DMS79 (cell line): Measurements from ENCODE around the gene GLCCI1.
"Not testable (repeated sequence)": the region's sequence is repeated elsewhere in the genome, so short reads cannot be mapped to it uniquely, and the experiment has no call there.

Experiments used
- DNase-seq: peaks from one replicate; lab custom pipeline; 2025; lab: John Stamatoyannopoulos, UW

The GLCCI1 gene

DNA sequence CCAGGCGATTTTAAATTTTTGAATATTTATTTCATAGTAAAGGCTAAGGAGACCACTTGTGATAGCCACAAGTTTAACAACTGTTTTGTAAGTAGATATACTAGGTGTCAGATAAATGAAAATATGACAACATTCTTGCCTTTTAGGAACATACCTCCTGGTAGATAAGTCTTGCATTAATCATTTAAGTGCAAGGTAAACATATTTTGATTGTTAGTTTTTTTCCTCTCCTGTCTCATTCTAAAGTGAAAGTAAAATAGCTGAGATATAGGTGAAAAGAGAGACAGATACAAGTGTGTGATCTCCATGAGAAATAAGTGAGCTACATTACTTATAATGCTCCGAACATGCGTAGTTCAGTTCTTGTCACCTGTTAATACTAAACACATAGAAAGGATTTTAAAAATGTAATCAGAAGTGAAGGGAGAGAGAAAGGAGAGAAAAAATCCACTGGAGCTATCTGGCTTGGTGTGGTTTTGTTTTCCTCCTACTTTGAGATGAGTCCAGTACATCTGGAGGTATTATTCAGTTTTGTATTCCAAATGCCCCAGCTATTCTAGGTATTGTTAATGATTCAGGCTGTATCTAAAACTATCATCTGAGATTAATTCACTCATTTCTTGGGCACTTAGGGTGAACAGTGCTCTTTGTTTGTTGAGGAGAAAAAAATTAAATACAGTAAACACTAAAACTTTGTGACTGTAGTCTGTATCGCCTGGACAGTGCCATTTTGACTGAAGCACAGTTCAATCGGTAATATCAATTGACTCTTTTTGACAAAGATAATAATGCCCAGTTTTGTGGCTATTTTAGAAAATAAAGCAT, 21.2 kb downstream of the GLCCI1 start:
- DNase-seq, result no peak

DNA sequence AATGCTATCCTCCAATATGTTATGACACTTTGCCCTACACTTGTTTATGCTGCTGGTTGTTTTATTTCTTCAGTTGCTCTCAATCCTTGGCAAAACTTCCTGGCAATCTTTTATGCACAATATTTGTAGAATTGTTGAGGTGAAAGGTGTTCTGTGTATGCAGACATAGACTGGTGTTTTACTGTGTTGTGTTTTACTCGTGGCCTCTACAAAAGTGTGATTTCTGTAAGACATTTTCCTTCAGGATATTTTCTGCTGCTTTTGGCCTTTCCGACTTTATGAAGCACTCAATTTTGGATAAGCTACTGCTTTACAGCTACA, 21.8 kb downstream of the GLCCI1 start:
- no peak for DNase-seq

DNA sequence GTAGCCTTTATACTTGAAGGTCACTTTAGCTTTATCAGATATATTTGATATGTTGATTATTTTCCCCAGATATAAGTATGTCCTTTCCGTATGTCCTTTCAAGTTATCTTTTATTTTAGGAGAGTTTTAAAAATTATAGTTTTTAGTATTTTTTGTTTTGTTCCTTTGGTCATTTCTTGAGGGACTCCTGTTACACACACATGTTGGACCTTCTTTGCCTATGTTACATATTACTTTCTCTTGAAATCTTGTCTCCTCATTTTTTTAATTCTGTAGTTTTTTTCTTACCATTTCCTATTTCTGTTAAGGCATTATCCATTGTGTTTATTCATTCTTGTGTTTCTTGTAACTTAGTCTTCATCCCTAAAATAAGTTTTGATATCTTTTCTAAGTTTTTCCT, 23.9 kb downstream of the GLCCI1 start:
- no peak for DNase-seq

DNA sequence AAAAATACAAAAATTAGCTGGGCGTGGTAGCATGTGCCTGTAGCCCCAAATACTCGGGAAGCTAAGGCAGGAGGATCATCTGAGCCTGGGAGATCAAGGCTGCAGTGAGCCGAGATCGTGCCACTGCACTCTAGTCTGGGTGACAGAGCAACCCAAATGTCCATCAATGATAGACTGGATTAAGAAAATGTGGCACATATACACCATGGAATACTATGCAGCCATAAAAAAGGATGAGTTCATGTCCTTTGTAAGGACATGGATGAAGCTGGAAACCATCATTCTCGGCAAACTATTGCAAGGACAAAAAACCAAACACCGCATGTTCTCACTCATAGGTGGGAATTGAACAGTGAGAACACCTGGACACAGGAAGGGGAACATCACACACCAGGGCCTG, 26.8 kb downstream of the GLCCI1 start:
- DNase-seq, result not testable (repeated sequence)

DNA sequence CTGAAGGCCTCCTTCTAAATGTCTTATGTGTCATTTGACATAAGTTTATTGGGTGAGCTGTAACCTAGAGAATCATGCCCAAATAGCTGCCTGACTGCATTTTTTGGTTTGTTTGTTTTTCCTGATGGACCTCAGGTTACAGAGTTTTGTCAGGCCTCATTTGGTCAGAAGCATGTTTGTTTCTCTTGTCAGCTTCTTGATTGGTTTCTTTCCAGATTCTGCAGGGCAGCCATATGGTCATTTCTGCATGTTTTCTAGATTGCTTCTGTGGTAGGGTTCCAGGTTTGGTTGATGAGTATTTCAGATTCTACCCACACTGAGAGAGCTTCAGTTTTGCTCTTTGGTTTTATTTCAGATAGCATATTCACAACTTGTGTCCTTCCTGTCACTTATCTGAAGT, 28.0 kb downstream of the GLCCI1 start:
- DNase-seq, result peak; percentile 42

DNA sequence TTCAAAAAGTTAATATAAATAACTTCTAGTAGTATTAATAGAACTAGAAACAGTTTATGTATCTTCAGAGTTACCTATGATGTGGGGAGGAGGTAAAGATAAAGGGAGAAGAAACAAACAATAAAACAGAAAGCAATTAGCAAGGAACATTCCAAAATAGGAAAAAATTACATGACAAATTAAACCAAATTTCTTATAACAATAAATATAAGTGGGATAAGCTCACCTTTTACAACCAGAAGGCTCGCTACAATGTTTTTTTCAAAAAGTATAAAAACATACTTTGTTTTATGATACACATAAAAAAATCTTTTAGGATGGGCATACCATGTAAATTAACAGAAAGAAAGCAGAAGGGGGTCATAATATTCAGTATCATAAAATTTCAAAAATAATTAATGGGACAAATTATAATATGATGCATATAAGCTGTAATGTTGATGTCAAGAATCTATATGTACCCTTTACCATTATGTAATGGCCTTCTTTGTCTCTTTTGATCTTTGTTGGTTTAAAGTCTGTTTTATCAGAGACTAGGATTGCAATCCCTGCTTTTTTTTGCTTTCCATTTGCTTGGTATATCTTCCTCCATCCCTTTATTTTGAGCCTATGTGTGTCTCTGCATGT, 31.8 kb downstream of the GLCCI1 start:
- no peak for DNase-seq

DNA sequence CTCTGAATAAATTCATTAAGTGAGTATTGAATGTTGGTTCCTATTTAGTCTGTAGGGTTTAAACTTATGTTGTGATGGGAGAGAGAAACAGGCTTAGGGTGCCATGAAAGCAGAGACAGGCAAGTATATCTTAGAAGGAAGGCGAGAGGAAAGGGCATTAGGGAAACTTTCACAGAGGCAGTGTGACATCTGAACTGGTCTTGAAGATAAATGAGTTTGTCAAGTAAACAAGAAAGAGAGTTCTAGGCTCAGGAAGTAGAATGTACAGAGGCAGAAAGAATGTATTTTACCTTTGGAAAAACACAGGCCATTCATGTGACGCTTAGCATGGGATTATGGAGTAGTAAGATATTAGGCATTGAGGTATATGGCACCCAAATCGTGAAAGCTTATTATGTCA, 34.5 kb downstream of the GLCCI1 start:
- no peak for DNase-seq

DNA sequence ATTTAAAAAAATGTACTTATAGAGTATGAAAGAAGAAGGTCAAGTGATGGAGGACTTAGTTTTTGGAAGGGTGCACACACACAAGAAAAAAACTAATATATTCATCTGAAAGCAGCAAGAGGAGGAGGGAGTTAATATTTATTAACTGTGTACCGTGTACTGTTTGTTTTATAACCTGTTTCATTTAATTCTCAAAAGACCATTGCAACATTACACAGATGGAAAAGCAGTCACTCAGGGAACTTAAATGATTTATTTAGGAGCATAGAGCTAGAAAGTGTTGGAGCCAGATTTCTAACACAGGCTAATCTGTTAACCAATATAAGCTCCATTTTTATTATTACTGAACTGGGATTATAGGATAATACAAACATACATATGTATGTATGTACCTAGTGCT, 36.7 kb downstream of the GLCCI1 start:
- no peak for DNase-seq

DNA sequence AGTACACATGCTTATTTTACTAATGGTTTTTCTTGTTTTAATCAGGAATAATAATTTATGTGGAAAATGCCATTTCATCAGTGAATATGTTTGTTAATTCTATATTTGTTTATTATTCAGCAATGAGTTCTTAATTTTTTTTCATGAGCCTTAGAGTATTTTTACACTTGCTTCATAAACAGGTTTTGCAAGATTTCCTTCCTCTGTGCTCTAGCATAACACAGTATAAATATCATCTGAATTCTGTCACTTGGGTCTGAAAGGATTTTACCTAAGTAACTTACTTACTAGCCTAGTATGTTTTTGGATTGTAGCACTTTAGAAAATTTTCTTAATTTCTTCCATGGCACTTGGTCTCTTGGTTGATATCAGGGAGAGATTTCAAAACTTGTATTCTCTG, 45.8 kb downstream of the GLCCI1 start:
- no peak for DNase-seq

DNA sequence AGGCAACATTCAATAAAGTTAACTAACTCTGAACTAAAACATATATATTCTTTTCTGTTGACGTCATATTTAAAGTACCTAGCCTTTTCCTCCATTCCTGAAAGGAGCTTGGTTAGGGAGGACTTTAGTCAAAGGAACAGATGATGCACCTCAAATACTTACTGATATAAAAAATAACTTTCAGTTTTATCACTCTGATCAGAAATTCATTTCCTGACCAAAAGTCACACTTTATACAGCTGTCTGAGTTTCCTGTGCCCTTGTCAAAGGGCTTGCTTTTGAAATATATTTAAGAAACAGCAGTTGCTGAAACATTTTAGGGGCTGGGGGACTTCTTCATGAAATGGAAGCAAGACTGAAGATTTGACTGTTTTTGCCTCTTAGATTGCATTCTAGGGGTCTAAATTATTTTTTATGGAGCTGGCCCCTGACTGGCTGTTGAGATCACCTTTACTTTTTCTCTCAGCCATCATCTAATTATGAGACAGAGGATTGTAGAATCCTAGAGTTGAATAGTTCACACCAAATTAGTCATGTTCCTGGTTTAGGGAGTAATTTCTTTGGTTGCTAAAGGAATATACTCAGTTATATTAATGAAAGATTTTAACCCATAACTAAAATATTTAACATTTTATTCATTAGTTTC, 46.6 kb downstream of the GLCCI1 start:
- DNase-seq, result no peak

DNA sequence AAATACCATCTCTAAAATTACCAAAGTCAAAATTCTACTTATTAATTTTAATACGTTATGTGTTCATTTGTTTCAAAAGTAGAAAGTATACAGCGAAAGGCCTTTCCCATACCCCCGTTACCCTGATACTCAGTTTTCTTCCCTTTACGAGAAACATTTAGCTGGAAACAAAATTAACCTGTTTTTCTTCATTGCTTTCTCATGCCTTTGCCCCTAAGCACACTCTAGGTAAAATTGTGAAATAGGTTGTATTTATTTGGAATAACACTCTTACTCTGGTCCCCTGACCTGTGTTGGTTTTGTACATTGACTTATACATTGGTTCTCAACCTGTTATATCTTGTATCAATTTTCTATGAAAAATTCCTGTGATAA, 47.1 kb downstream of the GLCCI1 start:
- no peak for DNase-seq

DNA sequence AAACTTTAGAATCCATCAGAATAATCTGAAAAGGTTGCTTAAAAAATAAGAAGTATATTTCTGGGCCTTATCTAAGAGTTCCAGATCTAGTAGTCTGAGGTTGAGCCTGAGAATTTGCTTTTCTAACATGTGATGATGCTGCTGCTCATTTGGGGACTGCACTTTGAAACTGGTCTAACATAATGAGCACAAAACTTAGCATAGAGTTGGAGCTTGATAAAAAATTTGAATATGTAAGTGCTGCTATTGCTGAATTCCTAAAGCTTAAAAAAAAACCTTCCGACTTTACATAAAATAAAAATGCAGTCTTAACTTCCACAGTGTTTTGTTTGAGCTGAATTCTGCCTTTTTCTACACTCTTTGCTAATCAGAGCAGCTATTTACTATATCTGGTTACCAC, 48.8 kb downstream of the GLCCI1 start:
- no peak for DNase-seq

DNA sequence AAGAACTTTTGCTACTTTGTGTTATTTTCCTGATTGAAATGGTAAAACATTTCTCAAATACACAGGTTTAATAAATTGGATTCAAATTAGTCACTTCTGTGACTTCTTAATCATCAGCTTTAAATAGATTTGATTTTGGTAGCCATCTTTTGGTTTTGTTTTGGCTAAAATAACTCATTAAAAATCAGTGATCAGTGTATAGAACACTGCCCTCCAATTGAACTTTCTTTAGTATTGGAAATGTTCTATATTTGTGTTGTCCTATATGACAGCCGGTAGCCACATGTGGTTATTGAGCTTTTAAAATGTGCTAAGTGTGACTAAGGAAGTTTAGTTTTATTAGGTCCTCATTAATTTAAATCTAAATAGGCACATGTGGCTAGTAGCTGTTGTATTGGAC, 50.4 kb downstream of the GLCCI1 start:
- no peak for DNase-seq

DNA sequence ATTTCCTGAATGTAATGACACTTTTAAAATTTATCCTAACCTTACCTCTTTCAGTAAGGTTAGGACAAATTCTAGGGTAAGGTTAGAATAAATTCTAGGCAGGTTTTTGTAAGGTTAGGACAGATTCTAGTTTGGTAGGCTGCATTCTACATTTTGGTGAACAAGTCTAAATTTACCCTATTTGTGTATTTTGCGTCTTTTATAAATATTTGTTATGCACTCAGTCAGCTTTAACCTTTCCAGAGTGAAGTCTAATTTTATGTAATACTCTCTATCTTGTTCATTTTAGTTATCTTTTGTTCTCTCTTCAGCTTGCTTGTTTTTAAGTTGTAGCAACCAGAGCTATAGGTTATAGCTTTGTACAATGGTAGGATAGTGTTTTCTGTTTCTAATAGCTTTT, 54.0 kb downstream of the GLCCI1 start:
- no peak for DNase-seq

DNA sequence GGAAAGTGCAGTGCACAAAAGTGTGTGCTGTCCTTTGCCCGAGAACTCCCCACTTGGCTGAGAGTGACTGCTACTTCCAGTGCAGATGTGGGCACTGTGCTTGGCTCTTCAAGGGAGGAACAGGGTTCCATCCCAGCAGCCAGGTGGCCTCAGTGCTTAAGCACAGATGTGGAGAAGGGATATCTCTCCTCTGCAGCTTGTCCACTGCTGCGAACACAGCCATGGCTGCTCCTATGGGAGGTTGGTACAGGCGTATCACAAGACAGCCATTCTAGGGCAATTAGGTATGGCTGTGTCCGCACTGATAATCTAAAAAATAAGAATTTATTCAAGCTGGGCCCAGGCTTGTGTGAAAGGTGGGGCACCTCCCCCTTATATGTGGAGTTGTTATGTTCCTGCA, 66.6 kb downstream of the GLCCI1 start:
- DNase-seq, result no peak

DNA sequence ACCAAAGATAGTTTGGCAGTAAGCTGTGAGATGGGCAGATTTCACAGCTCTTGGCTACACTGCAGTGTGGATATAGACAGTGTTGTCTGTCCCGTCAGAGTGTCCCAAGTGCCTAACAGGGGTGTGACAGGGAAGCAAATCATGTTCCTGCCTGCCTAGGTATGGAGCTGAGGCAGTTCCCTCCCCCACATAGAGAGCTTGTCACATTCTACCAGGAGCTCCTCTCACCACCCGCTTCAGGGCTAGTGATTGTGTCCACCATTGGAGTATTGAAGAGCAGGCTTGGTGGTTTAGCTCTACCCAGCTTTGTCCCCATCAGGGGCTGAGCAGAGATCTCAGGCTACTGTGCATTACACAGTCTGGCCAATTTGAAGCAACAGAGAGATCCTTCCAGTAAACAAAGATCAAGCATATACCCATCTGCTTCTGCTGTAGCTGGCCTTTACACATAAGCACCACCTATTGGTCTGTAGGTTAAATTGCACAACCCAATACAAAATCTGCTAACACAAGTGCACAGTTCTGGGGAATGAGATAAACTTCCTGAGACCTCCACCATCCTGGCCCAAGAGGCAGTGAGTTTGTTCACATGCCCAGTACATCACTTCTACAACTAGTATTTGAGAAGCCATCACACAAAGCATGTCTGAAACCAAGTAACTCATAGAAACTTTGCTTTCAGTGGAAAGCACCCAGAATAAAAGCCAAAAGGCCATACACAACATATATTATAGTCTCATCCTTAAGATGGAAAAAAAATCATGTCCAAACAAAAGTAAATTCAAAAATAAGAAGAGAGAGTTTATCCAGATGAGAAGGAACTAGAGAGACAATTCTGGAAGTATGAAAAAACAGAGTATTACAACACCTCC, 67.3 kb downstream of the GLCCI1 start:
- no peak for DNase-seq

DNA sequence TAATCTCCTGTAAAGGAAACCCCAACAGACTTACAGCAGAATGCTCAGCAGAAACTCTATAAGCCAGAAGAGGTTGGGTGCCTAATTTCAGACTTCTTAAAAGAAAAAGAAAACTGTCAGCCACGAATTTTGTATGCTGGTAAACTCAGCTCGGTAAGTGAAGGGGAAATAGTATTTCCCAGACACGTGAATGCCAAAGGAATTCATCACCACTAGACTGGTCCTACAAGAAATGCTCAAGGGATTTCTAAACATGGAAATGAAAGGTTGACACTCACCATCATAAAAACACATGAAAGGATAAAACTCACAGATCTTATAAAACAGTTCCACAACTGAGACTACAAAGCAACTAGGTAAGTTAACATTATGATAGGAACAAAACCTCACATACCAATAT, 68.6 kb downstream of the GLCCI1 start:
- no peak for DNase-seq

DNA sequence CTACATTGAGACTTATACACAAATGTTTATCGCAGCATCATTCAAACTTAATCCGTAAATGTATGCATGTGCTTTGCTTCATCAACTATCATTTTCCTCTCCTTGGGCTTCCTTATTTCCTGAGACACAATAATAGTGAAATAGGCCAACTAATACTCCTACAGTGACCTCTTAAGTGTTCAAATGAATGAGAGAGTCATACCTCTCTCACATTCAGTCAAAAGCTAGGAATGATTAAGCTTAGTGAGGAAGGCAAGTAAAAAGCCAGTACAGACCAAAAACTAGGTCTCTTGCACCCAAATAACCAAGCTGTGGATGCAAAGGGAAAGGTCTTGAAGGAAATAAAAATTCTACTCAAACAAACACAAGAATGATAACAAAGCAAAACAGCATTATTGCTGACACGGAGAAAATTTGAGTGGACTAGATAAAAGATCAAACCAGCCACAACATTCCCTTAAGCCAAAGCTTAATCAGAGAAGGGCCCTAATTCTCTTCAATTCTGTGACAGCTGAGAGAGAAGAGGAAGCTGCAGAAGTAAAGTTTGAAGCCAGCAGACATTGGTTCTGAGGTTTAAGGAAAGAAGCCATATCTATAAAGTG, 72.3 kb downstream of the GLCCI1 start:
- no peak for DNase-seq

DNA sequence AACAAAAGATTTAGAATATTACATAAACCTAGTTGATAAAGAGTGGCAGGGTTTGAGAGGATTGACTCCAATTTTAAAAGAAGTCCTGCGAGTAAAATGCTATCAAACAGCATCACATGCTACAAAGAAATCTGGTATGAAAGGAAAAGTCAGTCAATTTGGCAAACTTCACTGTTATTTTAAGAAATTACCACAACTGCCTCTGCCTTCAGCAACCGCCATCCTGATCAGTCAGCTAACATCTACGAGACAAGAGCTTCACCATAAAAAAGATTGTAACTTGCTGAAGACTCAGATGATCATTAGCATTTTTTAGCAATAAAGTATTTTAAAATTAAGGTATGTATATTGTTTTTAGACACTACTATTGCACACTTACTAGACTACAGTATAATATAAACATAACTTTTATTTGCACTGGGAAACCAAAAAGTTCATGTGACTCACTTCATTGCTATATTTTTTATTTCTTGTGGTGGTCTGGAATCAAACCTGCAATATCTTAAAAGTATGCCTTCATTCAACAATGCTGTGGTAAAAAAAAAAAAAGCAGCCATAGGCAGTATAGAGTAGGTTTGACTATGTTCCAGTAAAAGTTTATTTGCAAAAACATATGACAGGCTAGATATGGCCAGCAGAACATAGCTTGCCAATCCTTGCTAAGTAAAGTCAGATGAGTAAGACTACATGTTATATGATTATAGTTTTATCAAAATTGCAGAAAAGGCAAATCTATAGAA, 74.4 kb downstream of the GLCCI1 start:
- no peak for DNase-seq

DNA sequence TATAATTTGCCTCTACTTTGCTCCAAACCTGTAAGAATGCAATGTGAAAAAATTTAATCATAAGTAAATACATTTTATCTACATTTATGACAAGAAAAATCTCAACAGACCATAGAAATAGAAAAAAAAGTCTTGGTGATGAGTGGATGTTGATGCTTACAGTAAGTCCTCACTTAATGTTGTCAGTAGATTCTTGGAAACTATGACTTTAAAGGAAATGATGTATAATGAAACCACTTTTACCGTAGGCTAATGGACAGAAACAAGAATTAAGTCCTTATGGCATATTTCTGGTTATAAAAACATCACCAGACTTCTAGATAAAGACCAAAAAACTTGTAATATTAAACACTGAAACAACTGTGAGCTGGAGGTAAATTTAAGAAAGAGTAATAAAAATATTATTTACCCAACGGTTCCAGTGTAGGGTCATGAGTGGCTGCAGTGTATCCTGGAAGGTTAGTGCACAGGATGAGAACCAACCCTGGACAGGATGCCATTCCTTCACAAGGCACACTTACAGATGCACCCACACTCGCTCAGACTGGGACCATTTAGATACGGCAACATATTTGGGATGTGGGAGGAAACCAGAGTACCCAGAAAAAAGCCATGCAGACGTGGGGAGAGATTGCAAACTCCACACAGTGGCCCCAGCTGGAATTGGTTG, 76.3 kb downstream of the GLCCI1 start:
- DNase-seq, result no peak

DNA sequence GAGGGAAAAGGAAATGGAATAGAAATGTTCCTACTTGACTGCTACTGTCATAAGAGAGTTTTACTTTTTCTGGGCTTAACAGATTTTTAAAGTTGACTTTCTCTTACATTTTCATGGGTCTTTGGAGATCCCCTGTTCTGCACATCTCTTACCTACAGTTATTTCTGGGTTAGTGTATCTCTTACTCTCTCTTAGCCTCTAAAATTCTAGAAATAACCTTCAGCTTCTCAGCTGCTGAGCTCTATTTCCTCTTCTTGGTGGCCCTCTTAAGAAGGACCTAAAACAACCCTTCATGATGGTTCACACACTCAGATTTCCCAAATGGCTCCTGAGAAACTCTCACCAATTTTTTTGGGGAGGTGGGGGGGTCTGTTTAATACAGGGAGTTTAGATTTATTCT, 79.5 kb downstream of the GLCCI1 start:
- not testable (repeated sequence) for DNase-seq
